ENCODE measurements around the gene RPTOR.

RPTOR gene

DNA sequence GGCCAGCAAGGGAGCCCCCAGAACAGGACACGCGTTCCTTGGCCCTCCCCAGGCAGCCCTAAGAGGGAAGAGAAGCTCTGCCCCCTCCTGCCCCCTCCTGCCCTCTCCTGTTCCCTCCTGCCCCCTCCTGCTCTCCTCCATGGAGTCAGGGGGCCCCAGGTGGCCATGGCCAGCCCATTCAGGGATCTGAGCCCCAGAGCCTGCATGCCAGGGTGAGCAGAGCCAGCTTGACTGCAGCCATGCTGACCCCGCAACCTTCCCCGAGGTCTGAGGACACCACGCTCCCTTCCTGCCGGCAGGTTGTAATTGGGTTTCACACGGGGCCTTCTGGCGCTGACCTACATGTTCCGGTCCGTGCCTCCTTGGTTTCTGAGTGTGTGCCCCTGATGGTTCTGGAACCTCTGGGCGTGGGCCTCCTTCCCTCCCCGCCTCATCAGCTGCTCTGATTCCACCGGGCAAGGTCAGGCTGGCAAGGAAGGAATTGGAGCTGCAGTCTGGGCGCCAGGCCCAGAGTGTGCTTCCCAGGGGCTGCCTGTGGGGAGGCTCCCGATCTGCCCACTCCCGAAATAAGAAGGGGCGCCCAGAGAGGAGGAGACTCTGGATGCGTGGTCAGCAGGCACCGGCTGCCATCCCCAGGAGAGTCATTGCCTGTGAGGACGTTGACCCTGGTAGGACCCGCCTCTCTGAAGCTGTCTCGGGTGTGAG, 44.5 kb upstream of the RPTOR start:
- no peak for TF ChIP-seq PPARA (CRISPR knock-in tag; IDR thresholded peaks at IDR 0.05; ENCODE audit: borderline replicate concordance)
- TF ChIP-seq, protein P1, sequence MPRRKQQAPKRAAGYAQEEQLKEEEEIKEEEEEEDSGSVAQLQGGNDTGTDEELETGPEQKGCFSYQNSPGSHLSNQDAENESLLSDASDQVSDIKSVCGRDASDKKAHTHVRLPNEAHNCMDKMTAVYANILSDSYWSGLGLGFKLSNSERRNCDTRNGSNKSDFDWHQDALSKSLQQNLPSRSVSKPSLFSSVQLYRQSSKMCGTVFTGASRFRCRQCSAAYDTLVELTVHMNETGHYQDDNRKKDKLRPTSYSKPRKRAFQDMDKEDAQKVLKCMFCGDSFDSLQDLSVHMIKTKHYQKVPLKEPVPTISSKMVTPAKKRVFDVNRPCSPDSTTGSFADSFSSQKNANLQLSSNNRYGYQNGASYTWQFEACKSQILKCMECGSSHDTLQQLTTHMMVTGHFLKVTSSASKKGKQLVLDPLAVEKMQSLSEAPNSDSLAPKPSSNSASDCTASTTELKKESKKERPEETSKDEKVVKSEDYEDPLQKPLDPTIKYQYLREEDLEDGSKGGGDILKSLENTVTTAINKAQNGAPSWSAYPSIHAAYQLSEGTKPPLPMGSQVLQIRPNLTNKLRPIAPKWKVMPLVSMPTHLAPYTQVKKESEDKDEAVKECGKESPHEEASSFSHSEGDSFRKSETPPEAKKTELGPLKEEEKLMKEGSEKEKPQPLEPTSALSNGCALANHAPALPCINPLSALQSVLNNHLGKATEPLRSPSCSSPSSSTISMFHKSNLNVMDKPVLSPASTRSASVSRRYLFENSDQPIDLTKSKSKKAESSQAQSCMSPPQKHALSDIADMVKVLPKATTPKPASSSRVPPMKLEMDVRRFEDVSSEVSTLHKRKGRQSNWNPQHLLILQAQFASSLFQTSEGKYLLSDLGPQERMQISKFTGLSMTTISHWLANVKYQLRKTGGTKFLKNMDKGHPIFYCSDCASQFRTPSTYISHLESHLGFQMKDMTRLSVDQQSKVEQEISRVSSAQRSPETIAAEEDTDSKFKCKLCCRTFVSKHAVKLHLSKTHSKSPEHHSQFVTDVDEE (CRISPR knock-in tag; IDR thresholded peaks at IDR 0.05) = no peak
- no peak for TF ChIP-seq TOX (CRISPR knock-in tag; IDR thresholded peaks at IDR 0.05; ENCODE audit: borderline replicate concordance)
- no peak for TF ChIP-seq OSR1 (CRISPR knock-in tag; IDR thresholded peaks at IDR 0.05)
- no peak for TF ChIP-seq CSDC2 (CRISPR knock-in tag; IDR thresholded peaks at IDR 0.05)
- no peak for TF ChIP-seq GLIS3 (CRISPR knock-in tag; IDR thresholded peaks at IDR 0.05)
- TF ChIP-seq, protein P2, sequence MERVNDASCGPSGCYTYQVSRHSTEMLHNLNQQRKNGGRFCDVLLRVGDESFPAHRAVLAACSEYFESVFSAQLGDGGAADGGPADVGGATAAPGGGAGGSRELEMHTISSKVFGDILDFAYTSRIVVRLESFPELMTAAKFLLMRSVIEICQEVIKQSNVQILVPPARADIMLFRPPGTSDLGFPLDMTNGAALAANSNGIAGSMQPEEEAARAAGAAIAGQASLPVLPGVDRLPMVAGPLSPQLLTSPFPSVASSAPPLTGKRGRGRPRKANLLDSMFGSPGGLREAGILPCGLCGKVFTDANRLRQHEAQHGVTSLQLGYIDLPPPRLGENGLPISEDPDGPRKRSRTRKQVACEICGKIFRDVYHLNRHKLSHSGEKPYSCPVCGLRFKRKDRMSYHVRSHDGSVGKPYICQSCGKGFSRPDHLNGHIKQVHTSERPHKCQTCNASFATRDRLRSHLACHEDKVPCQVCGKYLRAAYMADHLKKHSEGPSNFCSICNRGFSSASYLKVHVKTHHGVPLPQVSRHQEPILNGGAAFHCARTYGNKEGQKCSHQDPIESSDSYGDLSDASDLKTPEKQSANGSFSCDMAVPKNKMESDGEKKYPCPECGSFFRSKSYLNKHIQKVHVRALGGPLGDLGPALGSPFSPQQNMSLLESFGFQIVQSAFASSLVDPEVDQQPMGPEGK (CRISPR knock-in tag; IDR thresholded peaks at IDR 0.05; ENCODE audit: borderline replicate concordance) = no peak
- TF ChIP-seq ZNF8 (CRISPR knock-in tag; IDR thresholded peaks at IDR 0.05) = no peak
- TF ChIP-seq RARB (CRISPR knock-in tag; IDR thresholded peaks at IDR 0.05) = no peak
- no peak for TF ChIP-seq TCF4 (CRISPR knock-in tag; IDR thresholded peaks at IDR 0.05; ENCODE audit: borderline replicate concordance)
- no peak for TF ChIP-seq SNAI2 (CRISPR knock-in tag; IDR thresholded peaks at IDR 0.05)
- no peak for TF ChIP-seq BACH2 (CRISPR knock-in tag; IDR thresholded peaks at IDR 0.05; ENCODE audit: borderline replicate concordance)
- no peak for ATAC-seq

DNA sequence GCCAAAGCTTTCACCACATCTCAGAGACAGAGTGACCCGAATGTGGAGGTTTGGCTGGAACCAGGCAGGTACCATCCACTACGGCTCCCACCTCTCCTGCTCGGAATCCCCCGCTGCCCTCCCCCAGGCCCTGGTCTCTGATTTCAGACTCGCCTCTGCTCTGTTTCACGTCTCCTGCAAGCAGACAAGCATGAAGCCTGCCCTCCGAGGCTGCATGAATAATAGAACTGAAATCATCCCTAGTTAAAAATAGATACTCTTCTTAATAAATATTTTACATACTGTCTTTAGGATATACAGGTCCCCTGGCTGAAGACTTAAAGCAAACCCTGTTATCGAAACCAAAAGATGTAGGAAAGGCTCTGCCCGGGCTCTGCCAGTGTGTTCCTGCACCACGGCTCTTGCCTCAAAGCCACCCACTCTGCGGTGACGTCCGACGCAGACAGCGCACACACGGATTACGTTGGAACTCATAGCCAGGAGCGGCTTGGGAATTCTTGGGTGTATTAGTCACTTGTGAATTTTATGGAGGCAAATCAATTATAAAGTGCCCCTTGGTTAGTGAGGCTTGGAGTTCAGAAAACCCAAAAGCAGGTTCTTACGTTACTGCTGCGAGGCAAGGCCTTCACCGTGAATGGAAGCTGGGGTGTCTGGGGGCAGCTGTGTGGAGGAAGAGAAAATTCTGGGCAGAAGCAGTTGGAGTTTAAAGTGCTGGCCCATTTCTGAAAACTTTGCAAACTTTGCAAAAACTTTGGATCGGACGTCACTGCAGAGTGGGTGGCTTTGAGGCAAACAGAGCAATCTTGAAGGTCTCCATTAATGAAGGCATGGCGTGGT, 42.7 kb upstream of the RPTOR start:
- ATAC-seq = peak; percentile 66
- TF ChIP-seq, protein P1 (CRISPR knock-in tag; IDR thresholded peaks at IDR 0.05) = no peak
- TF ChIP-seq ZFP30 (CRISPR knock-in tag; IDR thresholded peaks at IDR 0.05) (no peak), GLIS3 (CRISPR knock-in tag; IDR thresholded peaks at IDR 0.05) (no peak), RARB (CRISPR knock-in tag; IDR thresholded peaks at IDR 0.05) (no peak), SNAI2 (CRISPR knock-in tag; IDR thresholded peaks at IDR 0.05) (no peak), ZFP3 (CRISPR knock-in tag; IDR thresholded peaks at IDR 0.05) (no peak), PPARA (CRISPR knock-in tag; IDR thresholded peaks at IDR 0.05; ENCODE audit: borderline replicate concordance) (no peak), ESRRG (CRISPR knock-in tag; IDR thresholded peaks at IDR 0.05) (no peak), ZNF8 (CRISPR knock-in tag; IDR thresholded peaks at IDR 0.05) (no peak), ZNF565 (CRISPR knock-in tag; conservative IDR thresholded peaks at IDR 0.05; ENCODE audit: low read depth) (no peak), TOX (CRISPR knock-in tag; IDR thresholded peaks at IDR 0.05; ENCODE audit: borderline replicate concordance) (peak; percentile 85; the same call in 1 of the 2 replicates), TCF4 (CRISPR knock-in tag; IDR thresholded peaks at IDR 0.05; ENCODE audit: borderline replicate concordance) (no peak), ZC3H10 (CRISPR knock-in tag; IDR thresholded peaks at IDR 0.05) (0 out of 2 replicates have a peak, but pooled peaks have one; percentile 28), ARNTL (CRISPR knock-in tag; IDR thresholded peaks at IDR 0.05; ENCODE audit: borderline replicate concordance, low read depth) (no peak)
- TF ChIP-seq, protein P2 (CRISPR knock-in tag; IDR thresholded peaks at IDR 0.05; ENCODE audit: borderline replicate concordance) = no peak
- TF ChIP-seq, protein P3, sequence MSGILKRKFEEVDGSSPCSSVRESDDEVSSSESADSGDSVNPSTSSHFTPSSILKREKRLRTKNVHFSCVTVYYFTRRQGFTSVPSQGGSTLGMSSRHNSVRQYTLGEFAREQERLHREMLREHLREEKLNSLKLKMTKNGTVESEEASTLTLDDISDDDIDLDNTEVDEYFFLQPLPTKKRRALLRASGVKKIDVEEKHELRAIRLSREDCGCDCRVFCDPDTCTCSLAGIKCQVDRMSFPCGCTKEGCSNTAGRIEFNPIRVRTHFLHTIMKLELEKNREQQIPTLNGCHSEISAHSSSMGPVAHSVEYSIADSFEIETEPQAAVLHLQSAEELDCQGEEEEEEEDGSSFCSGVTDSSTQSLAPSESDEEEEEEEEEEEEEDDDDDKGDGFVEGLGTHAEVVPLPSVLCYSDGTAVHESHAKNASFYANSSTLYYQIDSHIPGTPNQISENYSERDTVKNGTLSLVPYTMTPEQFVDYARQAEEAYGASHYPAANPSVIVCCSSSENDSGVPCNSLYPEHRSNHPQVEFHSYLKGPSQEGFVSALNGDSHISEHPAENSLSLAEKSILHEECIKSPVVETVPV (CRISPR knock-in tag; IDR thresholded peaks at IDR 0.05) = no peak

All from SK-N-SH treated with all-trans-retinoic acid at 6 μM for 48 hours (cell line).